HepG2 (cell line): ENCODE results near the gene HEXA. TPM values are rescaled to one million over a fixed set of nuclear protein-coding genes. Genes with fewer than 3 reads are reported as not detected.

Experiments
- ATAC-seq: fragments of 200-7000 bp; cut with Tn5 transposase; 3 replicates; pipeline ENCODE4 v1.9.1; 2020; ENCODE audit warnings: mild to moderate bottlenecking, moderate library complexity
- BruUV-seq: library from RNA; stranded (reverse); fragments of 400-500 nt; replicated peaks from 2 replicates; lab custom pipeline; 2021; lab: Mats Ljungman, UMichigan
- CTCF ChIA-PET: fragments of 300-600 bp; formaldehyde crosslinking; extraction: SDS; loops from one replicate; lab custom pipeline; 2021; ENCODE audit warnings: low total read pairs, inconsistent platforms, low intra/inter-chr PET ratio; lab: Yijun Ruan, JAX
- POLR2A ChIA-PET: fragments of 350-600 bp; sonication (Branson Sonifier 250); formaldehyde crosslinking; loops from one replicate; lab custom pipeline; 2020; ENCODE audit warnings: antibody characterized with exemption, inconsistent platforms; lab: Yijun Ruan, JAX
- DNase-seq: peaks from one replicate; pipeline ENCODE4 v3.0.0-alpha.2; 2015; ENCODE audit warnings: low spot score
- FAIRE-seq: peaks from 3 replicates; lab custom pipeline; 2011; peaks lifted over from hg19 to GRCh38; lab: Jason Lieb, UNC
- H2AFZ ChIP-seq: one replicate; pipeline ENCODE4 v1.6.1; 2011; ENCODE audit warnings: low read length, inconsistent platforms
- H3K27ac ChIP-seq: fragments of 300-600 bp; 3 replicates; pipeline ENCODE4 v1.8.0; 2011; ENCODE audit warnings: mixed run types, mild to moderate bottlenecking, mixed read lengths, low read length, inconsistent platforms; ENCODE audit not compliant: insufficient read depth; ENCODE audit errors: extremely low read length
- H3K27me3 ChIP-seq, 2 experiments: fragments of 200-600 bp in 1 of 2; 2 replicates in 1 of 2; 3 replicates in 1 of 2; pipeline versions ENCODE4 v1.6.0 to v1.8.0; 2011; ENCODE audit warnings: low read length in 2 of 2, mild to moderate bottlenecking in 2 of 2, moderate library complexity in 2 of 2, inconsistent platforms in 1 of 2; ENCODE audit not compliant: insufficient read depth in 2 of 2, control insufficient read depth in 1 of 2
- H3K36me3 ChIP-seq, 2 experiments: fragments of 200-600 bp in 1 of 2; replicated peaks in 1 of 2; 2 replicates in 1 of 2; 3 replicates in 1 of 2; pipeline versions ENCODE4 v1.5.1 to v1.8.0; 2011; ENCODE audit warnings: low read length in 2 of 2, inconsistent platforms in 1 of 2; ENCODE audit not compliant: insufficient read depth in 2 of 2, control insufficient read depth in 1 of 2
- H3K4me1 ChIP-seq: 2 replicates; pipeline ENCODE4 v1.5.1; 2012; ENCODE audit warnings: low read length, inconsistent platforms; ENCODE audit not compliant: insufficient read depth
- H3K4me2 ChIP-seq: 2 replicates; pipeline ENCODE4 v1.6.0; 2011; ENCODE audit warnings: low read depth, low read length, inconsistent platforms
- H3K4me3 ChIP-seq, 3 experiments: fragments of 200-600 bp in 1 of 3; sonication (generic), shearing (Covaris generic) in 1 of 3; replicated peaks in 1 of 3; 2 replicates each; pipeline ENCODE4 v1.5.1; 2011 to 2016; ENCODE audit warnings: low read length in 3 of 3, inconsistent platforms in 2 of 3, low read depth in 2 of 3, mild to moderate bottlenecking in 2 of 3, control low read depth in 1 of 3, mixed read lengths in 1 of 3; ENCODE audit not compliant: insufficient read depth in 1 of 3
- H3K79me2 ChIP-seq: one replicate; pipeline ENCODE4 v1.6.1; 2011; ENCODE audit warnings: low read length, inconsistent platforms; ENCODE audit not compliant: insufficient read depth
- H3K9ac ChIP-seq: 2 replicates; pipeline ENCODE4 v1.6.0; 2011; ENCODE audit warnings: mild to moderate bottlenecking, low read depth, low read length, inconsistent platforms; ENCODE audit not compliant: insufficient read depth
- H3K9me3 ChIP-seq: 2 replicates; pipeline ENCODE4 v1.5.1; 2012; ENCODE audit warnings: mild to moderate bottlenecking, low read length
- H4K20me1 ChIP-seq: 2 replicates; pipeline ENCODE4 v1.6.0; 2011; ENCODE audit warnings: inconsistent platforms, mild to moderate bottlenecking, low read length, moderate library complexity; ENCODE audit not compliant: insufficient read depth
- FIP1L1 ChIP-seq: fragments of 200-400 bp; formaldehyde crosslinking; IDR thresholded peaks from 2 replicates; pipeline ENCODE4 v1.6.1; 2018; ENCODE audit warnings: low read depth, mild to moderate bottlenecking, low read length, moderate library complexity, borderline replicate concordance; ENCODE audit not compliant: insufficient read depth
- KDM2A ChIP-seq: sonication (generic); formaldehyde crosslinking; IDR thresholded peaks from 2 replicates; pipeline ENCODE4 v1.4.0; 2020; ENCODE audit warnings: low read depth, missing genetic modification reagents, borderline replicate concordance
- NFRKB ChIP-seq: fragments of 450-650 bp; IDR thresholded peaks from 2 replicates; pipeline ENCODE4 v1.6.1; 2017
- RFX3 ChIP-seq: IDR thresholded peaks from 2 replicates; pipeline ENCODE4 v1.6.1; 2016; ENCODE audit warnings: missing biosample characterization, missing genetic modification reagents
- STAG1 ChIP-seq: sonication (generic); formaldehyde crosslinking; IDR thresholded peaks from 2 replicates; pipeline ENCODE4 v1.4.0; 2020; ENCODE audit warnings: missing genetic modification reagents
- U2AF2 ChIP-seq: fragments of 200-400 bp; formaldehyde crosslinking; IDR thresholded peaks from 2 replicates; pipeline ENCODE4 v1.6.1; 2017; ENCODE audit warnings: low read depth, mild to moderate bottlenecking, low read length
- ZFX ChIP-seq: sonication (generic); formaldehyde crosslinking; IDR thresholded peaks from 2 replicates; pipeline ENCODE4 v1.4.0; 2020; ENCODE audit warnings: mild to moderate bottlenecking, low read depth, missing genetic modification reagents, moderate library complexity
- ZNF12 ChIP-seq: sonication (generic); formaldehyde crosslinking; IDR thresholded peaks from 2 replicates; pipeline ENCODE4 v1.5.0; 2020; ENCODE audit warnings: missing genetic modification reagents
- ZNF180 ChIP-seq: sonication (generic); formaldehyde crosslinking; IDR thresholded peaks from 2 replicates; pipeline ENCODE4 v1.4.0; 2020; ENCODE audit warnings: low read depth, missing genetic modification reagents, borderline replicate concordance
- ZNF382 ChIP-seq: sonication (generic); formaldehyde crosslinking; IDR thresholded peaks from 2 replicates; pipeline ENCODE4 v1.5.0; 2020; ENCODE audit warnings: missing genetic modification reagents, mild to moderate bottlenecking, borderline replicate concordance
- WGBS: methylation state at CpG from one replicate; pipeline ENCODE4 v1.1.6; 2017; ENCODE audit warnings: low lambda C conversion rate; 5-methylcytosine and 5-hydroxymethylcytosine counted together
- in situ Hi-C: cut with HindIII; loops from 2 replicates; pipeline ENCODE4 v1.10.0; 2017; ENCODE audit warnings: low pct_unique_long_range_greater_than_20kb; ENCODE audit not compliant: extremely low pct_ligation_motif_present
- intact Hi-C: fragments of 100-400 bp; cut with micrococcal nuclease; formaldehyde crosslinking; loops from one replicate; pipeline ENCODE4 v1.10.0; 2022; ENCODE audit not compliant: unreplicated experiment
- polyA plus RNA-seq, 8 experiments: library from polyadenylated mRNA; depleted of rRNA in 3 of 8; stranded (reverse) in 7 of 8; unstranded in 1 of 8; fragments of >200 nt; fragmentation: Illumina TruSeq in 4 of 8; extraction: Trizol in 4 of 8; gene quantifications; 2 replicates each; pipeline versions ENCODE4 v1.2.1 to v1.2.3, GENCODE V29; 2011 to 2016; ENCODE audit warnings: low read depth in 4 of 8, missing spikeins in 1 of 8, mixed read lengths in 1 of 8; ENCODE audit not compliant: insufficient read depth in 1 of 8
- total RNA-seq, 5 experiments: library from RNA; depleted of rRNA; stranded (reverse); fragments of >200 nt; fragmentation: Illumina TruSeq; extraction: Trizol; gene quantifications; 2 replicates each; pipeline ENCODE4 v1.2.3, GENCODE V29; 2016; ENCODE audit warnings: low read depth in 1 of 5
- TF ChIP-seq, protein P1 (sequence below): sonication (generic); formaldehyde crosslinking; IDR thresholded peaks from 2 replicates; pipeline ENCODE4 v1.4.0; 2020; ENCODE audit warnings: missing genetic modification reagents, borderline replicate concordance
- TF ChIP-seq, protein P2 (sequence below): sonication (generic); formaldehyde crosslinking; IDR thresholded peaks from 2 replicates; pipeline ENCODE4 v1.4.0; 2020; ENCODE audit warnings: missing genetic modification reagents, borderline replicate concordance
- TF ChIP-seq, protein P3 (sequence below): sonication (generic); formaldehyde crosslinking; IDR thresholded peaks from 2 replicates; pipeline ENCODE4 v1.4.0; 2020; ENCODE audit warnings: missing genetic modification reagents

Gene HEXA
- total and polyA plus RNA-seq, 2 of the 13 experiments (the other 11 are each of a cell fraction or from before 2014, with no cell fraction given) = 106 to 219 TPM

DNA sequence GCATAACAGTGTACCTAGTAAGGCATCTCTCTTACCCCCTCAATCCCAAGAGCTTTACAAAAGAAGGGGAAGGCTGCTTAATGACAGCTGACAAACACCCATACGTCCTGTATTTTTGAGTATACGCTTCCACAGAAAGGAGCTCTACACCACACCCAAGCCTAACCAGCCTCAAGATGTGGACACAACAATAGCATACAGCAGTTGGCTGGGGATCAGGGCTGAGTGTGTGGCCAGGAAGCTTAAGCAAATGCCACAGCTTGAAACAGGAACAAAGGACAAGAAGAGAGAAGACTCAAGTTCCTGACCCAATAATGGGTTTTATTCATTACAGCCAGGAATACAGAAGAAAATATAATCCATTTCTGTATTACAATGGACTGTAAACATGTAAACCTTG is 6.9 kb downstream of the HEXA start (continued):
- TF ChIP-seq ZNF180 (CRISPR knock-in tag) = no peak
- no peak for TF ChIP-seq ZNF382 (CRISPR knock-in tag)
- no peak for TF ChIP-seq RFX3

DNA sequence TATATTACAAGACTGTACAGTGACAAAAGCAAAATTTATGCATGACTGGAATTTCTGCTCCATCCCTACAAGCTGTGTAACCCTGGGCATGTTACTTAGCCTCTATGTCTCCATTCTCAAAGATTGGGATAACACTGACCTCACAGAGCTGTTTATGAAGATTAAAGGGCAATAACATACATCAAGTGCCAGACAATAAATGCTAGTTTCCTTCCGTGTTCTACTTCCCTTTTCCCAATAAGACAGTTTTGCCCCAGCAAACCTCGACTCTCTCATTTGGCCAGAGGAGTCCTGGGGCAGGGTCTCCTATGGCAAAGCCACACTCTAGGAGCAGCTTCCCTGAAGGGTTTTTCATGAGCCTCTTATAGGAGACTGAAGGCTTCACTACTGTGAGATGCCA is 7.5 kb downstream of the HEXA start:
- H3K27ac ChIP-seq = no peak overlapping the region
- H3K79me2 ChIP-seq = peaks cover 61% of the 10 kb centered on the region
- H3K27me3 ChIP-seq = no peaks in the 10 kb centered on the region
- WGBS = 100% methylated on average over 2 of the region's 2 CpGs
- H3K9ac ChIP-seq = no peak overlapping the region
- H3K4me1 ChIP-seq = peaks cover 9% of the 10 kb centered on the region
- H3K4me3 ChIP-seq = no peak overlapping the region
- no peaks in the 10 kb centered on the region for H4K20me1 ChIP-seq
- ATAC-seq (no peak), FAIRE-seq (no peak), DNase-seq (no peak)
- BruUV-seq = no TSS peak
- no peak overlapping the region for H2AFZ ChIP-seq
- ChIA-PET POLR2A (interaction anchor here (1.5 to 1.6 kb wide), 2 partner anchors 8 to 10 kb away, joined by 4 to 5 read pairs; partner anchors contain the start of gene HEXA), CTCF (no interaction called here)
- in situ Hi-C loops = no loop called here
- intact Hi-C loops = no loop called here
- no peaks in the 10 kb centered on the region for H3K9me3 ChIP-seq
- peaks cover 16 to 29% of the 10 kb centered on the region in 2 experiments for H3K36me3 ChIP-seq
- H3K4me2 ChIP-seq = no peak overlapping the region
- TF ChIP-seq, protein P1, sequence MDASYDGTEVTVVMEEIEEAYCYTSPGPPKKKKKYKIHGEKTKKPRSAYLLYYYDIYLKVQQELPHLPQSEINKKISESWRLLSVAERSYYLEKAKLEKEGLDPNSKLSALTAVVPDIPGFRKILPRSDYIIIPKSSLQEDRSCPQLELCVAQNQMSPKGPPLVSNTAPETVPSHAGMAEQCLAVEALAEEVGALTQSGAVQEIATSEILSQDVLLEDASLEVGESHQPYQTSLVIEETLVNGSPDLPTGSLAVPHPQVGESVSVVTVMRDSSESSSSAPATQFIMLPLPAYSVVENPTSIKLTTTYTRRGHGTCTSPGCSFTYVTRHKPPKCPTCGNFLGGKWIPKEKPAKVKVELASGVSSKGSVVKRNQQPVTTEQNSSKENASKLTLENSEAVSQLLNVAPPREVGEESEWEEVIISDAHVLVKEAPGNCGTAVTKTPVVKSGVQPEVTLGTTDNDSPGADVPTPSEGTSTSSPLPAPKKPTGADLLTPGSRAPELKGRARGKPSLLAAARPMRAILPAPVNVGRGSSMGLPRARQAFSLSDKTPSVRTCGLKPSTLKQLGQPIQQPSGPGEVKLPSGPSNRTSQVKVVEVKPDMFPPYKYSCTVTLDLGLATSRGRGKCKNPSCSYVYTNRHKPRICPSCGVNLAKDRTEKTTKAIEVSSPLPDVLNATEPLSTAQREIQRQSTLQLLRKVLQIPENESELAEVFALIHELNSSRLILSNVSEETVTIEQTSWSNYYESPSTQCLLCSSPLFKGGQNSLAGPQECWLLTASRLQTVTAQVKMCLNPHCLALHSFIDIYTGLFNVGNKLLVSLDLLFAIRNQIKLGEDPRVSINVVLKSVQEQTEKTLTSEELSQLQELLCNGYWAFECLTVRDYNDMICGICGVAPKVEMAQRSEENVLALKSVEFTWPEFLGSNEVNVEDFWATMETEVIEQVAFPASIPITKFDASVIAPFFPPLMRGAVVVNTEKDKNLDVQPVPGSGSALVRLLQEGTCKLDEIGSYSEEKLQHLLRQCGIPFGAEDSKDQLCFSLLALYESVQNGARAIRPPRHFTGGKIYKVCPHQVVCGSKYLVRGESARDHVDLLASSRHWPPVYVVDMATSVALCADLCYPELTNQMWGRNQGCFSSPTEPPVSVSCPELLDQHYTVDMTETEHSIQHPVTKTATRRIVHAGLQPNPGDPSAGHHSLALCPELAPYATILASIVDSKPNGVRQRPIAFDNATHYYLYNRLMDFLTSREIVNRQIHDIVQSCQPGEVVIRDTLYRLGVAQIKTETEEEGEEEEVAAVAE = no peak
- TF ChIP-seq STAG1 (CRISPR knock-in tag) = no peak
- TF ChIP-seq ZFX (CRISPR knock-in tag) = no peak
- TF ChIP-seq NFRKB = no peak
- no peak for TF ChIP-seq KDM2A (CRISPR knock-in tag)
- TF ChIP-seq, protein P2, sequence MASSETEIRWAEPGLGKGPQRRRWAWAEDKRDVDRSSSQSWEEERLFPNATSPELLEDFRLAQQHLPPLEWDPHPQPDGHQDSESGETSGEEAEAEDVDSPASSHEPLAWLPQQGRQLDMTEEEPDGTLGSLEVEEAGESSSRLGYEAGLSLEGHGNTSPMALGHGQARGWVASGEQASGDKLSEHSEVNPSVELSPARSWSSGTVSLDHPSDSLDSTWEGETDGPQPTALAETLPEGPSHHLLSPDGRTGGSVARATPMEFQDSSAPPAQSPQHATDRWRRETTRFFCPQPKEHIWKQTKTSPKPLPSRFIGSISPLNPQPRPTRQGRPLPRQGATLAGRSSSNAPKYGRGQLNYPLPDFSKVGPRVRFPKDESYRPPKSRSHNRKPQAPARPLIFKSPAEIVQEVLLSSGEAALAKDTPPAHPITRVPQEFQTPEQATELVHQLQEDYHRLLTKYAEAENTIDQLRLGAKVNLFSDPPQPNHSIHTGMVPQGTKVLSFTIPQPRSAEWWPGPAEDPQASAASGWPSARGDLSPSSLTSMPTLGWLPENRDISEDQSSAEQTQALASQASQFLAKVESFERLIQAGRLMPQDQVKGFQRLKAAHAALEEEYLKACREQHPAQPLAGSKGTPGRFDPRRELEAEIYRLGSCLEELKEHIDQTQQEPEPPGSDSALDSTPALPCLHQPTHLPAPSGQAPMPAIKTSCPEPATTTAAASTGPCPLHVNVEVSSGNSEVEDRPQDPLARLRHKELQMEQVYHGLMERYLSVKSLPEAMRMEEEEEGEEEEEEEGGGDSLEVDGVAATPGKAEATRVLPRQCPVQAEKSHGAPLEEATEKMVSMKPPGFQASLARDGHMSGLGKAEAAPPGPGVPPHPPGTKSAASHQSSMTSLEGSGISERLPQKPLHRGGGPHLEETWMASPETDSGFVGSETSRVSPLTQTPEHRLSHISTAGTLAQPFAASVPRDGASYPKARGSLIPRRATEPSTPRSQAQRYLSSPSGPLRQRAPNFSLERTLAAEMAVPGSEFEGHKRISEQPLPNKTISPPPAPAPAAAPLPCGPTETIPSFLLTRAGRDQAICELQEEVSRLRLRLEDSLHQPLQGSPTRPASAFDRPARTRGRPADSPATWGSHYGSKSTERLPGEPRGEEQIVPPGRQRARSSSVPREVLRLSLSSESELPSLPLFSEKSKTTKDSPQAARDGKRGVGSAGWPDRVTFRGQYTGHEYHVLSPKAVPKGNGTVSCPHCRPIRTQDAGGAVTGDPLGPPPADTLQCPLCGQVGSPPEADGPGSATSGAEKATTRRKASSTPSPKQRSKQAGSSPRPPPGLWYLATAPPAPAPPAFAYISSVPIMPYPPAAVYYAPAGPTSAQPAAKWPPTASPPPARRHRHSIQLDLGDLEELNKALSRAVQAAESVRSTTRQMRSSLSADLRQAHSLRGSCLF (CRISPR knock-in tag) = no peak
- no peak for TF ChIP-seq FIP1L1
- TF ChIP-seq, protein P3, sequence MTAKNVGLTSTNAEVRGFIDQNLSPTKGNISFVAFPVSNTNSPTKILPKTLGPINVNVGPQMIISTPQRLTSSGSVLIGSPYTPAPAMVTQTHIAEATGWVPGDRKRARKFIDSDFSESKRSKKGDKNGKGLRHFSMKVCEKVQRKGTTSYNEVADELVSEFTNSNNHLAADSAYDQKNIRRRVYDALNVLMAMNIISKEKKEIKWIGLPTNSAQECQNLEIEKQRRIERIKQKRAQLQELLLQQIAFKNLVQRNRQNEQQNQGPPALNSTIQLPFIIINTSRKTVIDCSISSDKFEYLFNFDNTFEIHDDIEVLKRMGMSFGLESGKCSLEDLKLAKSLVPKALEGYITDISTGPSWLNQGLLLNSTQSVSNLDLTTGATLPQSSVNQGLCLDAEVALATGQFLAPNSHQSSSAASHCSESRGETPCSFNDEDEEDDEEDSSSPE (CRISPR knock-in tag) = no peak
- TF ChIP-seq ZNF12 (CRISPR knock-in tag) = no peak
- no peak for TF ChIP-seq U2AF2
